HEK293T (cell line): ENCODE data around the gene FAM43A.

Experiments
- ARNT ChIP-seq: fragments of 450-650 bp; IDR thresholded peaks from 2 replicates; pipeline ENCODE4 v1.6.1; 2017; ENCODE audit warnings: mild to moderate bottlenecking
- BHLHE40 ChIP-seq: fragments of 450-650 bp; IDR thresholded peaks from 2 replicates; pipeline ENCODE4 v1.6.1; 2016; ENCODE audit warnings: mild to moderate bottlenecking, moderate library complexity, borderline replicate concordance
- CTBP1 ChIP-seq: fragments of 450-650 bp; IDR thresholded peaks from 2 replicates; pipeline ENCODE4 v1.6.1; 2016; ENCODE audit warnings: borderline replicate concordance
- ELF4 ChIP-seq: fragments of 450-650 bp; IDR thresholded peaks from 2 replicates; pipeline ENCODE4 v1.6.1; 2017; ENCODE audit warnings: antibody characterized with exemption
- FOXA1 ChIP-seq: fragments of 450-650 bp; IDR thresholded peaks from 2 replicates; pipeline ENCODE4 v1.6.1; 2016; ENCODE audit warnings: mild to moderate bottlenecking
- FOXK2 ChIP-seq: fragments of 450-650 bp; IDR thresholded peaks from 2 replicates; pipeline ENCODE4 v1.6.1; 2016; ENCODE audit warnings: mild to moderate bottlenecking
- FOXM1 ChIP-seq: fragments of 450-650 bp; IDR thresholded peaks from 2 replicates; pipeline ENCODE4 v1.6.1; 2017; ENCODE audit warnings: mild to moderate bottlenecking, borderline replicate concordance
- HDGF ChIP-seq: fragments of 450-650 bp; IDR thresholded peaks from 2 replicates; pipeline ENCODE4 v1.6.1; 2017; ENCODE audit warnings: antibody characterized with exemption, borderline replicate concordance
- LEF1 ChIP-seq: fragments of 450-650 bp; IDR thresholded peaks from 2 replicates; pipeline ENCODE4 v1.6.1; 2017; ENCODE audit warnings: mild to moderate bottlenecking, borderline replicate concordance
- SP1 ChIP-seq: fragments of 450-650 bp; IDR thresholded peaks from 2 replicates; pipeline ENCODE4 v1.6.1; 2017
- SUZ12 ChIP-seq: fragments of 450-650 bp; IDR thresholded peaks from 2 replicates; pipeline ENCODE4 v1.6.1; 2016; ENCODE audit warnings: mild to moderate bottlenecking
- TARDBP ChIP-seq: fragments of 450-650 bp; IDR thresholded peaks from 2 replicates; pipeline ENCODE4 v1.6.1; 2016
- ZNF384 ChIP-seq: fragments of 450-650 bp; IDR thresholded peaks from 2 replicates; pipeline ENCODE4 v1.6.1; 2016

GRCh38 chr3:194718079-194718478 is 32.4 kb downstream of the FAM43A start:
- TF ChIP-seq LEF1 (no peak), FOXK2 (no peak), CTBP1 (no peak), ELF4 (no peak), HDGF (no peak), SUZ12 (no peak), BHLHE40 (no peak), FOXM1 (no peak), FOXA1 (no peak), ZNF384 (no peak), SP1 (no peak), TARDBP (no peak), ARNT (no peak)
